ENCODE measurements around the gene CD300C.

CD300C gene

DNA sequence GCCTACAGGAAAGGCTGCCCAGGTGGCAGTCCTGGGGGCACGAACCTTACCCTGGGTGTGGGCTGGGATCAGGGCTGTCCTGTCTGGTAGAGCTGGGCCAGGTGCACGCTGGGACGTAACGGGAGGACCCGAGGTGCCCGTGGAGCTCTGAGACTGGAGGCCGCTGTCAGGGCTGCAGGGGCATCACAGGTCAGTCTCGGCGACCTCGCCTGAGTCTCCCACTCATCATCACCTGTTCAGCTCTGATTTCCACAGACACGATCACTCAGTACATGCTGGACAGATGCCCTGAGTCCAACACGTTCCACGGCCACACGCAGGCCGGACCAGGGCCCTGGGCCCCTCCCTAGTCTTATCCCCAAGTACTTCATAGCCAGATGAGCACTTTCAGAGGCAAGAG, 4.7 kb upstream of the CD300C start:
- H3K9me3 ChIP-seq (ENCODE audit: low read depth, low read length), result no peaks in the 10 kb centered on the region
- no peaks in the 10 kb centered on the region for H3K36me3 ChIP-seq (ENCODE audit: insufficient read depth, low read length)
- TF ChIP-seq EZH2 (IDR thresholded peaks at IDR 0.05) (no peak), FOXP2 (optimal IDR thresholded peaks at IDR 0.05; ENCODE audit: control extremely low read depth, extremely low read length, insufficient read depth) (no peak), POLR2AphosphoS5 (IDR thresholded peaks at IDR 0.05; ENCODE audit: borderline replicate concordance, low read depth, low read length) (no peak)

DNA sequence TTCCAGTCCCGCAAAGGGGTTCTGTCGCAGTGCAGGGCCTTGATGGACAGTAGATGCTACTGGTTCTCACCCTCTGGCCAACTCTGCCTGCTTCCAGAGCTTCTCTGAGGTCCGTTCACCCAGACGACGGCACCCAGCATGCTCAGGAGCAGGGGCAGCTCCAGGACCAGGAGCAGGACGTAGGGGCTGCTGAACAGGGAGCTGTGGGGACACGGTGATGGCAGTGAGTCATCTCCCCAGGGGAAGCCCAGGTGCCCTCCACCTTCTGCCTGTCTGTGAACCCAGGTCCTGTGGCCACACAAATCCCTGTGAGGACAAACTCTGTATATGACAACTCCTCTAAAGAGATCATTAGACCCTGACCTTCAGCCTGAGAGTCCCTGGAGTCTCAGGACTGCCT, 3.4 kb upstream of the CD300C start:
- Histone ChIP-seq H3K9ac (ENCODE audit: insufficient read length) (no peak overlapping the region), H3K27ac (no peak overlapping the region), H3K9me3 (ENCODE audit: low read depth, low read length) (no peaks in the 10 kb centered on the region), H3K4me3 (no peak overlapping the region), H3K36me3 (ENCODE audit: insufficient read depth, low read length) (no peaks in the 10 kb centered on the region)
- TF ChIP-seq POLR2AphosphoS5 (IDR thresholded peaks at IDR 0.05; ENCODE audit: borderline replicate concordance, low read depth, low read length) (no peak), FOXP2 (optimal IDR thresholded peaks at IDR 0.05; ENCODE audit: control extremely low read depth, extremely low read length, insufficient read depth) (no peak), EZH2 (IDR thresholded peaks at IDR 0.05) (no peak)
- DNase-seq (ENCODE audit: low read depth, low spot score), result no peak

More for the DNA sequence above, 4.7 kb upstream of the CD300C start:
- Histone ChIP-seq H3K27ac (no peak overlapping the region), H3K4me3 (no peak overlapping the region), H3K9ac (ENCODE audit: insufficient read length) (no peak overlapping the region)
- DNase-seq (ENCODE audit: low read depth, low spot score), result no peak

DNA sequence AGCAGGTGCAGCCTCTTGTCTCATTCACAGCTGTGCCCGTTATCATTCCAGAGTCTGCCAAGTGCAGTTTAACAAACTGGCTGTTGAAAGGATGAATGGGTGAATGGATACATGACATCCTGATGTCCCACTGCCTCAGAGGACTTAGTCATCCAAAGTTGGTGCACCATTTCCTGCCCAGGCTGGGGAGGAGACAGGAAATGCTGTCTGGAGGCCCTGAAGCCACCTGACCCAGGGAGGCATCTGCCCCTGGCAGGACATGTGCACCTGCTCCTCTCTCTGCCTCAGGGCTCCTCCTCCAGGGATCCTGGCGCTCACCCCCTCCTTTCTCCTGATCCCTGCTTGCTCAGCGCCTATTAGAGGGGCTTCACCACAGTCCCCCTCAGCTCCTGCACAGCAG, 1.8 kb upstream of the CD300C start:
- Histone ChIP-seq H3K36me3 (ENCODE audit: insufficient read depth, low read length) (no peaks in the 10 kb centered on the region), H3K9me3 (ENCODE audit: low read depth, low read length) (no peaks in the 10 kb centered on the region), H3K9ac (ENCODE audit: insufficient read length) (no peak overlapping the region), H3K27ac (no peak overlapping the region), H3K4me3 (no peak overlapping the region)
- TF ChIP-seq FOXP2 (optimal IDR thresholded peaks at IDR 0.05; ENCODE audit: control extremely low read depth, extremely low read length, insufficient read depth) (no peak), EZH2 (IDR thresholded peaks at IDR 0.05) (no peak), POLR2AphosphoS5 (IDR thresholded peaks at IDR 0.05; ENCODE audit: borderline replicate concordance, low read depth, low read length) (no peak)
- DNase-seq (ENCODE audit: low read depth, low spot score), result no peak

DNA sequence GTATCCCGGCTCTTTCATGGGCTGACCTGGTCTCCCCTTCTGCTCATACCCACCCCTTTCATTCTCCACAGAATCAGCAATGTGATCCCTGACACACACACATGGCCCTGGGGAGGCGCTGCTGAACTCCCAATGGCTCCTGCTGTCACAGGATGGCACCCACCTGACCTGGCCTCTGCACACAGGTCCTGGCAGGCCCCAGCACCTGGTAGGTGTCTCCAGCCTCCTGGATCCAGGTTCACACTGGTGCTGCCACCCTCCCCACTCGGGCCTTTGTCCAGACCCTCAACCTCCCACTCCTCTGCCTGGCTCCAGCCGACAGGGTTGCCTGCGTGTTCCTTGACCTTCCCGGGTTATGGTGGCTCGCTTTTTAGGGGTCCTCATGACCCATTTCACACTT, 1.3 kb upstream of the CD300C start:
- no peak for DNase-seq (ENCODE audit: low read depth, low spot score)
- no peaks in the 10 kb centered on the region for H3K36me3 ChIP-seq (ENCODE audit: insufficient read depth, low read length)
- no peak for TF ChIP-seq EZH2 (IDR thresholded peaks at IDR 0.05)
- TF ChIP-seq FOXP2 (optimal IDR thresholded peaks at IDR 0.05; ENCODE audit: control extremely low read depth, extremely low read length, insufficient read depth), result no peak
- no peak for TF ChIP-seq POLR2AphosphoS5 (IDR thresholded peaks at IDR 0.05; ENCODE audit: borderline replicate concordance, low read depth, low read length)
- no peaks in the 10 kb centered on the region for H3K9me3 ChIP-seq (ENCODE audit: low read depth, low read length)
- H3K27ac ChIP-seq, result no peak overlapping the region
- no peak overlapping the region for H3K4me3 ChIP-seq
- H3K9ac ChIP-seq (ENCODE audit: insufficient read length), result no peak overlapping the region

DNA sequence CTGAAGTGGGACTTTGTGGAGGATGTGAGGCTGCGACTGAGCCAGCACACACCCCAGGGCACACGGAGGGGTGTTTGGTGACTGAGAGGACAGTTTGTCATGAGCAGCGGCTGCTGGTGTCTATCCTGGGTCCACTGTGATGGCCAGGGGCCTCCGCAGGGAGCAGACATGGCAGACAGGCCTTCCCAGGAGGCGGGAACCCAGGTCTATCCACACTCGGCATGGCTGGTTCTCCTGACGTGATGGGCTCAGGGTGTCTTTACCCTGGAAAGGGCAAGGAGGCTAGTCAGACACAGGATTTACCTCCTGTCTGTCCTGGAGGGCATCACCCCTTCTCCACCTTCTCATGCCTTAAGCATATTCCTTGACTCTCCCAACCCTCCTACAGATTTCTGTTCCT, 671 bp upstream of the CD300C start:
- Histone ChIP-seq H3K4me3 (no peak overlapping the region), H3K36me3 (ENCODE audit: insufficient read depth, low read length) (no peaks in the 10 kb centered on the region), H3K9ac (ENCODE audit: insufficient read length) (no peak overlapping the region), H3K9me3 (ENCODE audit: low read depth, low read length) (no peaks in the 10 kb centered on the region), H3K27ac (no peak overlapping the region)
- TF ChIP-seq FOXP2 (optimal IDR thresholded peaks at IDR 0.05; ENCODE audit: control extremely low read depth, extremely low read length, insufficient read depth) (no peak), POLR2AphosphoS5 (IDR thresholded peaks at IDR 0.05; ENCODE audit: borderline replicate concordance, low read depth, low read length) (no peak), EZH2 (IDR thresholded peaks at IDR 0.05) (no peak)
- DNase-seq (ENCODE audit: low read depth, low spot score), result no peak

DNA sequence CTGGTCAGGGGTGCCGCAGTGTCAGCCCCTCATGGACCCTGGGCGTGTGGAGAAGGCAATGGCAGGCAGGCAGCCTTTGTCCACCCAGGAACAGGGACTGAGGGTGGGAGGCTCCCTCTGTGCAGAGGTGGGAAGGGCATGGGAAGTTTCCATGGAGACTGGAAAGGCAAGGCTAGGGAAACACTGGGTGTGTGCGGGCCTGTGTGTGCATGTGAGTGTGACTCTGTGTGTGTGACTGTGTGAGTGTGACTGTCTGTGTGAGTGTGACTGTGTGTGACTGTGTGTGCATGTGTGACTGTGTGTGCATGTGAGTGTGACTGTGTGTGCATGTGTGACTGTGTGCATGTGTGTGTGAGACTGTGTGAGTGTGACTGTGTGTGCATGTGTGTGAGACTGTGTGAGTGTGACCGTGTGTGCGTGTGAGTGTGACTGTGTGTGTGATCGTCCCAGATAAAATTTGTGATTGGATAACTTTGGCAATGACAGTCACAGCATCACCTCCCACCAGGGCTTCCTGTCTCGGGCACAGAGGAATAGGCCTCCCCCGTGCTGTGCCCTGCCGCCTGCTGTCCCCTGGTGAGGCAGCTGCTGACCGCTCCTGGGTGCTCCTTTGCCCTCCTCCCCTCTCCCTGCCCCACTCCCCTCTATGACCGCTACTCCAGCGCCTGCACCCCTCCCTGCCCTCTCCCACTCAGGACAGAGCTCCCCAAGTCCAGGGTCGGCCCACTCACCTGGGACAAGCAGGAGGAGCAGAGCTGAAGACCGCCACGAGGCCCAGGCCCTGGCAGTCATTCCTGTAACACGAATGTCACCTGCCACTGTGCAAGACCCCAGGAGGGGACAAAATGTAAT, 698 bp downstream of the CD300C start:
- H3K4me3 ChIP-seq, result no peak overlapping the region
- no peaks in the 10 kb centered on the region for H3K36me3 ChIP-seq (ENCODE audit: insufficient read depth, low read length)
- DNase-seq (ENCODE audit: low read depth, low spot score), result no peak
- H3K9ac ChIP-seq (ENCODE audit: insufficient read length), result no peak overlapping the region
- no peaks in the 10 kb centered on the region for H3K9me3 ChIP-seq (ENCODE audit: low read depth, low read length)
- TF ChIP-seq POLR2AphosphoS5 (IDR thresholded peaks at IDR 0.05; ENCODE audit: borderline replicate concordance, low read depth, low read length) (no peak), FOXP2 (optimal IDR thresholded peaks at IDR 0.05; ENCODE audit: control extremely low read depth, extremely low read length, insufficient read depth) (no peak), EZH2 (IDR thresholded peaks at IDR 0.05) (no peak)
- no peak overlapping the region for H3K27ac ChIP-seq

DNA sequence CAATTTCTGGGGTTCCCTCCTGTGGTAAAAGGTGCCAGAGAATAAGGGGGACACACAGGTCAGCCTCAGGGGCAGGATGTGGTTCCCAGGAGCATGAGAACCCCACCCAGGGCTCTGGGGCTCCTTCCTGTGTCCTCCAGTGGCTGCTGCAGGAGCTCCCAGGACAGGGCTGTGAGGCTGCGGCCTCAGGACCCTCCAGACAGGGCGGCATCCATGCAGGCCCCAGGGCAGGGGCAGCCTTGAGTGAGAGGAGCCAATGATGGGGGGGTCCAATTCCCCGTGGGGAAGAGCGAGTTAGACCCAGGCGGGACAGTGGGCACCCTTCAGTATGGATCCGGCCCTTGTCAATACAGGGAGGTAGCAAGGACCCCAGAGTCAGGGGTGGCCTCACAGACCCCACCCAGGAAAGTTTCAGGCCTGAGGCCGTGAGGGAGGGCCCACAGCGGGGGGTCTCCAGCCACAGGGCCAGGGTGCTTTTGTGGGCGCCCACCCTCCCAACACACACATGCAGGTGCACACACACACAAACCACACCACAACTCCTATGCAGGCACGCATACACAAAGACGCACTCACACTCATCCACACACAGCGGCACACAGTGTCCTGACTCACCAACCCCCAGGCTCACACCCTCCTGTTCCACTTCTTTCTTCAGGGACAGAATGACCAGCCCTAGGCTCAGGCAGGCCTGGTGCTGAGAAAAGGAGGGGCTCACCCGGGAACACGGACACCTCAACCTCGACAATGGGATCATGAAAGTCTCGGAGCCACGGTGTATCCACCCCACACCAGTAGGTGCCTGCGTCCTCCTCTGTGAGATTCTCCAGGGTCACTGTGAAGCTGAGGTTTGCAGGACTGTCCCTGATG, 1.8 kb downstream of the CD300C start:
- DNase-seq (ENCODE audit: low read depth, low spot score), result no peak
- no peak for TF ChIP-seq EZH2 (IDR thresholded peaks at IDR 0.05)
- TF ChIP-seq POLR2AphosphoS5 (IDR thresholded peaks at IDR 0.05; ENCODE audit: borderline replicate concordance, low read depth, low read length), result no peak
- no peak for TF ChIP-seq FOXP2 (optimal IDR thresholded peaks at IDR 0.05; ENCODE audit: control extremely low read depth, extremely low read length, insufficient read depth)
- H3K27ac ChIP-seq, result no peak overlapping the region
- no peaks in the 10 kb centered on the region for H3K9me3 ChIP-seq (ENCODE audit: low read depth, low read length)
- H3K4me3 ChIP-seq, result no peak overlapping the region
- no peaks in the 10 kb centered on the region for H3K36me3 ChIP-seq (ENCODE audit: insufficient read depth, low read length)
- no peak overlapping the region for H3K9ac ChIP-seq (ENCODE audit: insufficient read length)

DNA sequence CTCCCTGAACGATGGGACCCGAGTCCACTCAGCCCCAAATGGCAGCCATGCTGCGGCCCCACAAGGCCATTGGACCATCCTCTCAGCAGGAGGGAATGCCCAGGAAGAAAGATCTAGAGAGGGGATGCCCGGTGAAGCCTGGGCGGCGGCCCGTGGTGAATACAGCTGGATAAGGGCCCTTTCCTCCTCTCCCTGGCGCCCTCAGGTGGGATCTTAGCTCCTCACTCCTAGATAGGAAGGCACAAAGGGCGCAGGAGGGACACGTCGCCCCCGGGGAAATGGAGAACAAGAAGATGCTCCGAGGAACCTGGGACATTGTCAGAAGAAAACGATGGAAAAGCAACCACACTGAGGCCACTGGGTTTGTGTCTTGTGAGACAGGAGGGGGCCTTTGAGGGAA, 2.5 kb downstream of the CD300C start:
- H3K36me3 ChIP-seq (ENCODE audit: insufficient read depth, low read length), result no peaks in the 10 kb centered on the region
- no peak for DNase-seq (ENCODE audit: low read depth, low spot score)
- no peaks in the 10 kb centered on the region for H3K9me3 ChIP-seq (ENCODE audit: low read depth, low read length)
- H3K4me3 ChIP-seq, result no peak overlapping the region
- TF ChIP-seq EZH2 (IDR thresholded peaks at IDR 0.05), result no peak
- TF ChIP-seq POLR2AphosphoS5 (IDR thresholded peaks at IDR 0.05; ENCODE audit: borderline replicate concordance, low read depth, low read length), result no peak
- TF ChIP-seq FOXP2 (optimal IDR thresholded peaks at IDR 0.05; ENCODE audit: control extremely low read depth, extremely low read length, insufficient read depth), result no peak
- H3K27ac ChIP-seq, result no peak overlapping the region
- no peak overlapping the region for H3K9ac ChIP-seq (ENCODE audit: insufficient read length)
